Nephron (organoid): ENCODE data around the gene HCN2.

ENCODE experiments used
- H3K27ac Mint-ChIP-seq, 3 experiments: 2 replicates each; pipeline ENCODE4 v1.8.0; 2020; ENCODE audit warnings: mixed read lengths in 3 of 3, mild to moderate bottlenecking in 2 of 3, moderate library complexity in 1 of 3
- H3K27me3 Mint-ChIP-seq: 2 replicates; pipeline ENCODE4 v1.8.0; 2021; ENCODE audit warnings: low read depth, mild to moderate bottlenecking, moderate library complexity, mixed read lengths
- H3K36me3 Mint-ChIP-seq: 2 replicates; pipeline ENCODE4 v1.8.0; 2020; ENCODE audit warnings: low read depth, mixed read lengths
- H3K4me1 Mint-ChIP-seq: 2 replicates; pipeline ENCODE4 v1.8.0; 2020; ENCODE audit warnings: mixed read lengths
- H3K4me3 Mint-ChIP-seq, 3 experiments: 2 replicates each; pipeline ENCODE4 v1.8.0; 2020; ENCODE audit warnings: mild to moderate bottlenecking in 3 of 3, mixed read lengths in 3 of 3, moderate library complexity in 2 of 3
- H3K9me3 Mint-ChIP-seq: 2 replicates; pipeline ENCODE4 v1.8.0; 2020; ENCODE audit warnings: mixed read lengths
- CTCF ChIP-seq, 3 experiments: fragments of 200-600 bp; sonication (generic); IDR thresholded peaks; one replicate each; pipeline ENCODE4 v1.5.0; 2021; ENCODE audit warnings: antibody characterized with exemption in 3 of 3; ENCODE audit not compliant: unreplicated experiment in 3 of 3

HCN2 gene

GRCh38 chr19:592101-592500 lies 2.4 kb downstream of the HCN2 start:
- Mint-ChIP-seq H3K27ac (no peak overlapping the region), H3K36me3 (no peaks in the 10 kb centered on the region), H3K27me3 (peaks cover 57% of the 10 kb centered on the region), H3K4me1 (no peaks in the 10 kb centered on the region), H3K9me3 (no peaks in the 10 kb centered on the region), H3K4me3 (no peak overlapping the region)
- no peak for TF ChIP-seq CTCF (IDR thresholded peaks at IDR 0.05; ENCODE audit: unreplicated experiment in 3 of 3)

- Mint-ChIP-seq H3K36me3 (no peaks in the 10 kb centered on the region), H3K4me3 (no peak overlapping the region), H3K27ac (no peak overlapping the region), H3K4me1 (no peaks in the 10 kb centered on the region), H3K9me3 (no peaks in the 10 kb centered on the region), H3K27me3 (peaks cover 54% of the 10 kb centered on the region)
- no peak for TF ChIP-seq CTCF (IDR thresholded peaks at IDR 0.05; ENCODE audit: unreplicated experiment in 3 of 3)
Observed at GRCh38 chr19:593055-593454, 3.4 kb downstream of the HCN2 start.

GRCh38 chr19:593505-593904 lies 3.8 kb downstream of the HCN2 start:
- Mint-ChIP-seq H3K27ac (no peak overlapping the region), H3K9me3 (no peaks in the 10 kb centered on the region), H3K4me3 (no peak overlapping the region), H3K4me1 (no peaks in the 10 kb centered on the region), H3K27me3 (peaks cover 49% of the 10 kb centered on the region), H3K36me3 (no peaks in the 10 kb centered on the region)
- TF ChIP-seq CTCF (IDR thresholded peaks at IDR 0.05; ENCODE audit: unreplicated experiment in 3 of 3): no peak

GRCh38 chr19:594265-594870 lies 4.7 kb downstream of the HCN2 start:
- Mint-ChIP-seq H3K4me1 (no peaks in the 10 kb centered on the region), H3K27me3 (peaks cover 41% of the 10 kb centered on the region), H3K27ac (no peak overlapping the region), H3K36me3 (no peaks in the 10 kb centered on the region), H3K4me3 (no peak overlapping the region), H3K9me3 (no peaks in the 10 kb centered on the region)
- TF ChIP-seq CTCF (IDR thresholded peaks at IDR 0.05; ENCODE audit: unreplicated experiment in 3 of 3): no peak

GRCh38 chr19:595326-596262 lies 5.9 kb downstream of the HCN2 start:
- no peak for TF ChIP-seq CTCF (IDR thresholded peaks at IDR 0.05; ENCODE audit: unreplicated experiment in 3 of 3)
- Mint-ChIP-seq H3K27ac (no peak overlapping the region), H3K36me3 (no peaks in the 10 kb centered on the region), H3K4me1 (no peaks in the 10 kb centered on the region), H3K27me3 (peaks cover 41% of the 10 kb centered on the region), H3K4me3 (no peak overlapping the region), H3K9me3 (peaks cover 3% of the 10 kb centered on the region)
